Coronary artery (tissue), 2 donors: ENCODE data around the gene NKX6-1.

ENCODE experiments used
- DNase-seq: peaks from one replicate; pipeline ENCODE4 v3.0.0-alpha.2; 2017; ENCODE audit warnings: low spot score
- H3K27ac ChIP-seq, 2 donors: fragments of 200-600 bp; sonication (generic); one replicate each; pipeline ENCODE4 v1.5.1; 2016 to 2019
- H3K4me3 ChIP-seq: fragments of 200-600 bp; sonication (generic); 2 replicates; pipeline ENCODE4 v1.5.1; 2016; ENCODE audit warnings: mild to moderate bottlenecking, moderate library complexity
- CTCF ChIP-seq: fragments of 200-600 bp; sonication (generic); IDR thresholded peaks from one replicate; pipeline ENCODE4 v1.5.1; 2019; ENCODE audit warnings: antibody characterized with exemption

The NKX6-1 gene

GRCh38 chr4:84480082-84480481, 19.0 kb downstream of the NKX6-1 start:
- no peak for TF ChIP-seq CTCF
- no peak overlapping the region for H3K27ac ChIP-seq
- DNase-seq: no peak
- no peak overlapping the region for H3K4me3 ChIP-seq

- Histone ChIP-seq H3K4me3 (no peak overlapping the region), H3K27ac (no peak overlapping the region)
- no peak for TF ChIP-seq CTCF
- no peak for DNase-seq
Measured at GRCh38 chr4:84479663-84480062, 19.4 kb downstream of the NKX6-1 start.

- H3K4me3 ChIP-seq: no peak overlapping the region
- DNase-seq: no peak
- TF ChIP-seq CTCF: no peak
- no peak overlapping the region for H3K27ac ChIP-seq
Measured at GRCh38 chr4:84477738-84478137, 21.4 kb downstream of the NKX6-1 start.

- no peak for DNase-seq
- TF ChIP-seq CTCF: no peak
- Histone ChIP-seq H3K27ac (no peak overlapping the region), H3K4me3 (no peak overlapping the region)
Measured at GRCh38 chr4:84474107-84474506, 25.0 kb downstream of the NKX6-1 start.

- no peak for DNase-seq
- H3K27ac ChIP-seq: no peak overlapping the region
- no peak overlapping the region for H3K4me3 ChIP-seq
- no peak for TF ChIP-seq CTCF
Measured at GRCh38 chr4:84472154-84472553, 26.9 kb downstream of the NKX6-1 start.

- H3K27ac ChIP-seq: no peak overlapping the region
- DNase-seq: no peak
- no peak overlapping the region for H3K4me3 ChIP-seq
- TF ChIP-seq CTCF: no peak
Measured at GRCh38 chr4:84470204-84470785, 28.8 kb downstream of the NKX6-1 start.

GRCh38 chr4:84467601-84468000, 31.5 kb downstream of the NKX6-1 start:
- H3K27ac ChIP-seq: no peak overlapping the region
- TF ChIP-seq CTCF: no peak
- H3K4me3 ChIP-seq: no peak overlapping the region
- no peak for DNase-seq
